HG03103 (cell line): Measurements from ENCODE around the gene FREY1.

ENCODE experiments used
- ATAC-seq: cut with Tn5 transposase; IDR thresholded peaks from one replicate; pipeline ENCODE4 v1.9.1; 2021; ENCODE audit warnings: low read depth; ENCODE audit not compliant: unreplicated experiment

Gene FREY1

DNA sequence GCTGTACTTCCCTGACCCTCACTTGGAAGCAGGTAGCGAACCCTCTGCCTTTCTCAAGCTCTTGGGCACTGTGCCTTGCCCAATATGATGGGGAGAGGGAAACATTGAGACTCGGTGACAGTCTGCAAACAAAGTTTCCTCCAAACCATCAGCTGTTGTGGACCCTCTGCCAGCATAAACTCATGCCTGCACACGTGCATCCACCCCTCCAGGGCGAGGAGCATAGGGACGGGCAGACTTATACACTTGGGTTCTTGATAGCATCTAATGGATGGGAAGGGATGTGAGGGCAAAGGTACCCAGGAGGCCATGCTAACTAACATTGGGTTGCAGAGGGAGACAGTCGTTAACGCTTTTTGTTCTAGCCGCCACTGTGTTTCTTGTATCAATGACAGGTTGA, 29.9 kb downstream of the FREY1 start:
- ATAC-seq, result no peak

DNA sequence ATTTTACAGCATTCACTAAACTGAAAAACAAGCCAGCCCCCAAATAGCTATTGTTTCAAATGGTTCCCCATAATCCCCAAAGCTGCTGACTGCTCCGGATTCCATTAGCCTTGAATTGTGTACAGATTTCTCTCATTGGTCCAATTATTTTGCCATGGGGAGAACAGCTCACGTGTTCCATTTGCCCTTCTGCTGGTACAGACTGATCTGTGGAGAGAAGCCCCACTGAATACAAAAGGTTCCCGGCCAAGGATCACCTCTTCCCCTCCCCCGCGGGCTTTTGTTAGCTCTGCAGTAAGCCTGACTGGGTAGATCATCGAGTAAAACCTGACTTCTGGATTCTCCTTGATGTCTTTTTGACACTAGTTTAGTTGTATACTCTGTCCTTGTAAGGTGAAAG, 30.7 kb downstream of the FREY1 start:
- ATAC-seq, result no peak

DNA sequence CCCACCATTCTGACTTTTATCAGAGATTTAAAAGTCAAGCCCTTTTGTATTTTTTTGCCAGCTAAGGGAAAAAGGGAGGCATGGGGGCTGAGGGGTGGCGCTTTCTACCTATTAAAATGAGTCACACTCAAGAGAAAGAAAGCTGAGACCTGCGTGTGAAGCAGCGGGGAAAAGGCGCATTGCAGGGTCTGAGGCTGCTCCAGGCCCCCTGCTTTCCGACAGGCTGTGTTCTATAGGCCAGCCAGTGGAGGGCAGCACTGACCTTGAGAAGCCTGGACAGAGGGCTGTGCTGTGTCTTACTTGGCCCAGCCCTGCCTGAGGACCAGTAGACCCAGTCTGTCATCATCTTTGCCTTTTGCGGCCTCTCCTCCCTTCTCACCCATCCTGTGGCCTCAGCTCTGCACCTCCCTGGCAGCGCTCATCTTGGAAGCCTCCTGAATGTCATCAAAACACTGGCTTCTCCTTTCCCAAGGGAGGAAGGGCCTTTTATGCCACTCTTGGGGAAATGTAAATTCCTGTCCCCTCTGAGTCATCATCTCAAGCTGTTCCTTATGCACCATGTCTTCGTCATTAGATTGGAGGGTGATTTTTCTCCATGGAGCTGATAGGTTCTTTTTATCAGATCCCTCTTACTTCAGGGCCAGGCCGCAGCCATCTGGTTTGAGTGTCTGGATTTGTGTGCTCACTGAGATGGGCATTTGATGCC, 34.3 kb downstream of the FREY1 start:
- no peak for ATAC-seq

DNA sequence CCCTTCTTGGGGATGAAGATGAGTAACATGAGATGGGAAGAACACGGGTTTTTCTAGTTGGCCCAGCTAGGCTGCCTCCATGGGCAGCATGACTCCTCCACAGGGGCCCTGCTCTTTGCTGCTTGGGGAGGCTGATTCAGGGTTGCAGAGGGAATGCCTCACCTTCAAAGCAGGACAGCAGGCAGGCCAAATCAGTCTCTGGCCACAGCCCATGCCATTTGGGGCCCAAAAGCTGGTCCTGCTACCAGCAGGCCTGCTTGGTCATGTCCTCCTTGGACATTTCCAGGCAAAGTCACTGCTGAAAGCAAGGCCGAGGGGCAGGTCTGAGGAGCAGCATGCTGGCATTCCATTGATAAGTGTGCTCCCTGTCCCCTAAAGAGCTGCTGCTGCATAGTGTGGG, 35.4 kb downstream of the FREY1 start:
- no peak for ATAC-seq

DNA sequence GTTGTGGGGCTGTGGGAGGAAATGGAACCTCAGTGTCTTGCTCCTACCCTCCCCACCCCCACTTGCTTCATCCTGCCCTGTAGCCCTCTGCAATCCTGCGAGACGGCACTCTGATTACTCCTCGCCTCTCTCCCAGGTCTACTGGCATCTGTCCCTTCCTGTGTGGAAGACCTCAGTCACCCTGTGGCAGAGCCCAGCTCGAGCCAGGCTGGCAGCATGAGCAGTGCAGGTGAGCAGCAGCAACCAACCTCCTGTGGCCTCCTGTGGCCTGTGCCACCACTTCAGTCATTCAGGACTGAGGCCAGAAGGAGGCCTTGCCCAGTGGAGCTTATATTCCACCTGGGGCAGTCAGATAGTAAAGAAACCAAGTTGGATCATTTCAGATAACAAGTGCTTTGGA, 36.4 kb downstream of the FREY1 start:
- no peak for ATAC-seq

DNA sequence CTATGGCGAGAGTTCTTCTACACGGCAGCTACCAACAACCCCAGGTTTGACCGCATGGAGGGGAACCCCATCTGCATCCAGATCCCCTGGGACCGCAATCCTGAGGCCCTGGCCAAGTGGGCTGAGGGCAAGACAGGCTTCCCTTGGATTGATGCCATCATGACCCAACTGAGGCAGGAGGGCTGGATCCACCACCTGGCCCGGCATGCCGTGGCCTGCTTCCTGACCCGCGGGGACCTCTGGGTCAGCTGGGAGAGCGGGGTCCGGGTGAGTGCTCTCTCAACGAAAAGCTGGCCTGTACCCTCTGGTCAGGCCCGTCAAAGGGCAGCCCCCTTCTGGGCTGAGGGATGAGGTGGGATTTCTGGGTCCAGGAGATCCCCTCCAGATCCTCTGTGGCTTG, 37.5 kb downstream of the FREY1 start:
- ATAC-seq, result no peak

DNA sequence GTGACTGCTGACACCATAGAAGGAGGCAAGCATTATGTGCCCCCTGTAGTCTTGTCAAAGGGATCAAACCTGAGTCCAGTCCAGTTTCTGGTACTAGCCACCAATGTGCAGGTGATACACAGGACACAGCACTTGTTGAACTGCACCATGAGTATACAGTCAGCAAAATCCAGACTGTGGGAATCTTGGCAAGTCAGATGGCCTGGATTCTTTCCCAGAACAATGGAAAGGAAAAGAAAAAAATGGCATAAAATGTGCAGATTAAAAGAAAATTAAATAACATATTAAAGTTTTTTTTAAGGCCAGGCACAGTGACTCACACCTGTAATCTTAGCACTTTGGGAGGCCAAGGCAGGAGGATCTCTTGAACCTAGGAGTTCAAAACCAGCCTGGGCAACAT, 43.0 kb downstream of the FREY1 start:
- no peak for ATAC-seq

DNA sequence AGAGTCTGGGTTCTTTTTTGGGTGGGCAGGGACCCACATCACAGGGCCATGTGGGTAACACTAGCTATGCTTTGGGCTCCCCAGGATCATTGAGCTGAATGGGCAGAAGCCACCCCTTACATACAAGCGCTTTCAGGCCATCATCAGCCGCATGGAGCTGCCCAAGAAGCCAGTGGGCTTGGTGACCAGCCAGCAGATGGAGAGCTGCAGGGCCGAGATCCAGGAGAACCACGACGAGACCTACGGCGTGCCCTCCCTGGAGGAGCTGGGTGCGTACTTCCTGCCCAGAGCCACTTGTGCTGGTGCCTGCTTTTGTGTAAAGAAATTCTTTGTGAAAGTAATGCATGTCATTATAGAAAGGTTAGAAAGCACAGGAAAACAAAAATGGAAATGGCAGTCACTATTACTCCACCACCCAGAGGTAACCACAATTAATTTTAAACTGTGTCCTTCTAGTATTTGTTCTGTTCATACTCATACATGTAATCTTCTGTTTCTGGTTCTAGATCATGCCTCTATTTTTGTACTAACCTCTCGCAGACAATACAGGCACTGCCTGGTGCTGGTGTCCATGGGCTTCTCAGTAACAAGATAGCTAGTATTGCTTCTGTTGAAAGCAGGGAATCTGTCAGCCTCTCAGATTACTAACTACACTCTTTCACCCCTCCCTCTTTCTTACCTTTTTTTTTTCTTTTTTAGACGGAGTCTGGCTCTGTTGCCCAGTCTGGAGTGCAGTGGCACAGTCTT, 46.1 kb downstream of the FREY1 start:
- no peak for ATAC-seq

DNA sequence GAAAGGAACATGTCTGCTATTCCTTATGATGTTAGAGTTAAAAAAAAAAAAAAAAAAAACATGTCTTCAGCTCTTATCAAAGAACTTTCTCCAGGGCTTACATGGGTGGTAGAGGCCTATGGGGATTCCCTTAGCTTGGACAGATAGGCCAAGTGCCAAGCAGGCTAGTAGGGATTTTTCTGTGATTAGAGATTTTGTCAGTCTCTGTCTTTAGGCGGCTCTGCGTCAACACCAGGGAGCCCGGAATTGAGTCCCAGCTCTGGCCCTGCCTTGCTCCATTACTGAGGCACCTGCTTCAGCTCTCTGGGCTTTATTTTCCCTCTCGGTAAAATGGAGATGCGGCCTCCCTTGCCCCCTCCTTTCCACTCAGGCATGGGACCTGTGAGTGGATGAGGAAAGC, 46.7 kb downstream of the FREY1 start:
- ATAC-seq, result no peak

DNA sequence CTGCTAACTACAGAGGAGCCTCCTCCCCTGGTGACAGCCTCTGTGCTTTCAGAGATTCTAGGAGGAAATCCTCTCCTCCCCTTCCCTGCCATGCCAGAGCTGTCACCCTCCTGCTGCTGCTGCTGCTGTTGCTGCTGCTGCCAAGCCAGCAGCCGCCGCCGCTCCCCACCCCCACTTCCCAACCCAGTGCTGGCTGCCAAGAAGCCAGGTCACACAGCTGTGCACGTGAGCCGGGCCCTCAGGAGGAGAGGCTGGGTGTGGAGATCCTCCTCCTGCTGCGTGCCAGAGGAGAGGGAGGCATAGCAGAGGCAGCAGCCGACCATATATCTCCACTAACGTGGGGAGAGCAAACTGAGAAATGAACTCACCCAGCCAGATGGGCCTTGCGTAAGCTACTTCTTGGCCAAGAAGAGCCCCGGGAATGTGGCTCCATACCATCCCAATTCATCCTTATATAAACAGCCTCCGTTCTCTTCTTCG, 47.4 kb downstream of the FREY1 start:
- no peak for ATAC-seq

DNA sequence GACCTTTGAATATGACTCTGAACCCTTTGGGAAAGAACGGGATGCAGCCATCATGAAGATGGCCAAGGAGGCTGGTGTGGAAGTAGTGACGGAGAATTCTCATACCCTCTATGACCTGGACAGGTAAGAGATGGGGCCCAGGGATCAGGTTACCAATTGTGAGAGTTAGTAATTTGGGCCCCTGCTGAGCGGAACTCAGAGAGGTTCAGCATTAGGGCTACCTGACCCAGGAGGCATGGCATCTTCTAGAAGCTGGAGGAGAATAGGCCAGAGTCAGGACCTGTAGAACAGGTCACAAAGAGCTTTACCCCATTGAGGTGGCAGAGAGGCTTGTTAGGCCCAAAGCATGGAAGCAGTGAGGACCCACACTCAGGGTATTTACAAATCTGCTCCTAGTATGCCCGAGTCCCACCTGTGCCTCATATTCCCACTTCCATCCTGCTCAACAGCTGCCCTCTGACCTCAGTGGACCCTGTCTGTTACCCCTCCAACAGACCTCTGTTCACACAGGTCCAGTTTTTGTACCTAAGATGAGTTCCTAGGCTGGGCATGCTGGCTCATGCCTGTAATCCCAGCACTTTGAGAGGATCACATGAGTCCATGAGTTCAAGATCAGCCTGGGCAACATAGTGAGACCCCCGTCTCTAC, 48.2 kb downstream of the FREY1 start:
- no peak for ATAC-seq

DNA sequence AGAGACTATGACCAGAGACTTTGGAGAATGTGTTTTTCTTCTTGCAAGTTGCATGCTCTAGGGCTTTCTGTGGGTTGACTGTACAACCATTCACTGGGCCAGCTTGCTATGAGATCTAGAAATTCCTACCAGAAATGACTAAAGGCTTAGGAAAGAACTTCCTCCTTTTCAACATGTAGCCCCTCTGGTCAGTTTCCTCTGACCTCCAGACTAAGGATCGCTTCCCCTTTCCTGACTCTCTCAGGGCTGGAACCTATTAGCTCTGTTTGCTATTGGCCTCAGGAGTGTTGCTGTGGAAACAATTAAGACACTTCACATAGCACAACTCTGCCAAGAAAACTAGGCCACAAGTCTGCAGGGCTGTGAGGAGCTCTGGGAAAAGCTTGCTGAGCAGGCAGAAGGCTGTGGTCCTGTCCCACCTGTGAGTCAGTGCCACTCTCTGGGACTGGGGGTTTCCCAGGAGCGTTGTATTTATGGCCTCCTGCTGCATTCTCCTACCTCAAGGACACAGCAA, 49.1 kb downstream of the FREY1 start:
- ATAC-seq, result no peak
